GM21576 (cell line): ENCODE data around the gene TFAP2A.

Experiments
- ATAC-seq: cut with Tn5 transposase; IDR thresholded peaks from one replicate; pipeline ENCODE4 v1.9.1; 2021; ENCODE audit warnings: mild to moderate bottlenecking, moderate library complexity; ENCODE audit not compliant: unreplicated experiment

TFAP2A gene

GRCh38 chr6:10413262-10413849, 1.5 kb downstream of the TFAP2A start:
- ATAC-seq: no peak

DNA sequence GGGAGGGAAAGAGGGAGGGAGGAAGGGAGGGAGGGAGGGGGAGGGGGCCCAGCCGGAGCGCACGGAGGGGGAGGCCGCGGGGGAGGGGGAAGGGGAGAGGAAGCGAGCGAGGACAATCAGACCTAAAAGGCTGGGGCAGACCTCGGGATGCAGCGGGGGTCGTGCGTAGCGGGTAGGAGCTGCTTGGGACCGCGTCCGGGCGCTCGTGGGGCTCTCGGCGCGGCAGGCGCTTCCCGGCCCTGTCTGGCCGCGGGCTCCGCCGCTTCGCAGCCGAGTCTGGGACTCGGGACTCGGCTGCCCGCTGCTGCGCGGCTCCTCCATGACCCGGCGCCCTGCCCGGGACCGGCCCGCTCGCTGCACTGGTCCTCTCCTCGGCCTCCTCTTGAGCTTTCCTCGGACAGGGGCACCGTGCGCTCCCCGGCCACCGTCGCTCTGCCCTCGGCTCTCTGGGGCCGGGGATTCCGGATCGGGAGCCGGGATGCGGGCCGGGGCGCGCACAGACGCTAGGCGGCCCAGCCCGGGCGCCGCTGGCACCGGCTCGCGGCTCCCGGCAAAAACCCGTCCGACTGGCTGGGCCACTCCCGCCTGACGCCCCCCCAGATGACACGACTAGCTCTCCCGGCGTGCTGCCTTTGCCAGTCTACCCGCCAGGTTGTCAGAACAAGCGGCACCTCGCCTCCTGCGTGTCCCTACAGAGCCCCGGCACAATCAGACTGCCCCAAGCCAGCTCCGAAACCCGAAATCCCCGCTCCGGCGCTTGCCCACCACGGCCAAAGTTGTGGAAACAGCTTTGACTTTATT, 2.2 kb downstream of the TFAP2A start:
- ATAC-seq: peak; percentile 39

GRCh38 chr6:10411971-10412460, 2.9 kb downstream of the TFAP2A start:
- peak; percentile 36 for ATAC-seq

DNA sequence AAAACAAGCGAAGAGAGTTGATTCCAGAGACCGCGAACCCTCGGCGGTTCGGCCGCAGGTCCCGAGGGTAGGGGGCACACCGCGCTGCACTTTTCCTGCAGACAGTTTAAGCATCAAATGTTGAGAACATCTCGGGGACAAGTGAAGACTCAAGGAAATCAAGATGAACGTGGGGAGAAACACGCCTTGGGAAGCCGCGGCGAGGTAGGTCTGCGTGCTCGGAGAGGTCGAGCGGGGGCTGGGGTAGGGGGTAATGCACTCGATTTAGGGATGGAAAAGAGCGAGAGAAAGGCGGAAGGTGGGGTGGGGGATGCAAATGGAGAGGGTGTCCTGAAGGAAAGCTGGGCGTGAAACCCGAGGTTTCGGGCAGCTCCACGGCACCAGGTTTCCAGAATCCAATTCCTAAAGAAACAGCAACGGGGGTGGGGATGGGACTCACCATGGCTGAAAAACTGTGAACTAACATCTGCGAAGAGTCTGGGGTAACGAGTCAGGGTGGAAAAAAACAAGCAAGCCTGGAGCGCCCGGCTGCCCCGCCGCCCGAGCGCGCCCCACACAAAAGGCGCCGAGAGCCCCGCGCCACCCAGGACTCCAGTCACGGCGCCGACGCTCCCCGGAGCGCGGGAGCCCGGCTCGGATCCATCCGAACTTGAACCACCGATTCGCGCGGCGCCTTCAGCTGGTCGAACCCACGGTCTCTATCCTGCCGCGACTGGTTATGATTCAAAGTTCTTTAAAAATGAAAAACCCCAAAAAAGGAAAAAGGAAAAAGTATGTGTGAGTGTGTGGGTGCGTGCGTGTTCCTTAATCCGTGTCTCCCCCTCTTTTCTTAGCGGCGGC, 3.5 kb downstream of the TFAP2A start:
- ATAC-seq: no peak

- ATAC-seq: no peak
These were observed 4.4 kb downstream of the TFAP2A start for GRCh38 chr6:10410207-10411050.

DNA sequence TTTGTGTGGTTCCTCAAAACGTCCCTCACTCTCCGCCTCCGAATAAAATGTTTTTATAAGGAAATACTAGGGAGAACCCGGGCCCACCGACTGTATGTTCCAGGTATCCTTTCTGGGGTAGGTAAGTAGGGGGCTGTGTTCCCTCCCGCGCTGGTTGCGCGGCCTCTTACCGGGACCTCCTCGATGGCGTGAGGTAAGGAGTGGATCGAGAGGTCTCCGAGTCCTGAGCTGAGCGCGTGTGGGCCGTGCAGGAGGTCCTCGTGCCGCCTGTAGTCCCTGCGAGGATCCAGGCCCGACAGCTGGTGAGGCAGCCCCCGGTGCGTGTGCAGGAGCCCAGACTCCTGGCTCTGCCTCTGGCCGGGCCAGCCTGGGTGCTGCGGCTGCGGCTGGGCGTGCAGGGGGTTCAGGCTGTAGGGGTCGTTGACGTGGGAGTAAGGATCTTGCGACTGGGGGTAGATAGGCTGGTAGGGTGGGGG, 5.1 kb downstream of the TFAP2A start:
- ATAC-seq: no peak

DNA sequence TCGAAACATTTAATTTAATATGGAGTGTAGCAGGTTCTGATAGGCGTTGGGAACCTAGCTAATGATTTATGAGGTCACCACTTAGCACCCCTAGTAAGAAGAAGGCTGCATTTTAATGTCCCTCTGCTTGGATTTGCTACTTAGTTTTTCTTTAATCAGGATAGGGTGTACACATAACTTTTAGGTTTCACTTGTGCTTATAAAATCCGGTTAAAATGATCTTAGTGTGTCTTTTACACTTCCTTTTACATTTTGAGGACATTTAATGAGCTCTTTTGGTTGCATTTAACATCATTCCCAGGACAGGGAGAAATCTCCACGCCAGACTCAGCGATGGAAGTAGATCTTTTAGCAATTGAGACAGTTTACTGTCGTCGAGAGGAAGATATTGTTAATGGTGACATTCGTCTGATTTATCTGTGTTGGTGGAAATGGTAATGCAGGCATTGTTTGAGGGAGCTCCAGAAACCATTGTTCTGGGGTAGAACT, 5.6 kb downstream of the TFAP2A start:
- ATAC-seq: no peak

GRCh38 chr6:10408457-10408856, 6.4 kb downstream of the TFAP2A start:
- ATAC-seq: no peak

DNA sequence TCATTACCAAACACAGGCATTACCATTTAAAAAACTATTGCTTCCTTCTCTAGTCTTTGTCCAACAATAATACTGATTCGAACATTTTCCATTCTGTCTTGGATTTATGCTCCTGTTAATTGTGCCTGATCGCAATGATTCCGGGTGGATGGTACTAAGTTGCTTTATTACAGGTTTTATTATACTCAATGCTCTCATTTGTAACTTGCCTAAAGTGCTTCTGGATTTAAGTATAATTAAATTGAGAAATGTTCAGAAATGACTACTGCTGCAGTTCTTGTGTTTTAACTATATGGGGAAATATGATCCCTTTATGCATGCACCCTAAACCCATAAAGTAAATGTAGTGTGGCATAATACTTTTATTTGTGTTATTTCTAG, 7.2 kb downstream of the TFAP2A start:
- no peak for ATAC-seq

- ATAC-seq: no peak
These were observed 7.7 kb downstream of the TFAP2A start for GRCh38 chr6:10407018-10407673.

GRCh38 chr6:10406556-10406955, 8.3 kb downstream of the TFAP2A start:
- no peak for ATAC-seq

GRCh38 chr6:10405513-10405900, 9.4 kb downstream of the TFAP2A start:
- ATAC-seq: no peak

- no peak for ATAC-seq
These were observed 9.9 kb downstream of the TFAP2A start for GRCh38 chr6:10404799-10405512.

DNA sequence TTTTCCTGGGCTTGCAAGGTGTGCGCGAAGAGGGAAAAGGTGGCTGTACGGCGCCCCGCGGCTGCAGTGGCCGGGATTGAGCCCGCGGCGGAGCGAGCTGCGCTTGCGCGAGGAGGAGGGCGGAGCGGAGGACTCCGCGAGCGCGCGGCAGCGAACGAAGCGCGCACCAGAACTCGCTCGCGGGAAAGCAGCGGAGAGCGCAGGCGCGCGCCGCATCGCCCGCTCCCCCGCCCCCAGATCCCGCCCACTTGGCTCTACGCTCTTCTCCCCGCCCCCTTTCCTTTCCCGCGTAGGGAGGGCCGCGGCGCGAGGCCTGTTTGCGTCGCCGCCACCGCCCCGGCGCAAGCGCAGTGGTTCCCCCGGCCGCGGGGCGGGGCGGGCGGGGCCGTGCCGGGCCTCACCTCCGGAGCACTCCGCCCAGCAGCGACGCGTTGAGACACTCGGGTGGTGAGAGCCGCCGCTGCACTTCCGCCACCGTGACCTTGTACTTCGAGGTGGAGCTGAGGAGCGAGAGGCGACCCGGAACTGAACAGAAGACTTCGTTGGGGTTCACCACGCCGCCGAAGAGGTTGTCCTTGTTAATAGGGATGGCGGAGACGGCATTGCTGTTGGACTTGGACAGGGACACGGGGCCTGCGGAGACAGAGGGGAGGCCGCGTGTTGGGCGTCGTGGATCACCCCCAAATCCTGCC, 10.6 kb downstream of the TFAP2A start:
- ATAC-seq: peak; percentile 93

GRCh38 chr6:10403385-10404106, 11.3 kb downstream of the TFAP2A start:
- ATAC-seq: peak; percentile 18

DNA sequence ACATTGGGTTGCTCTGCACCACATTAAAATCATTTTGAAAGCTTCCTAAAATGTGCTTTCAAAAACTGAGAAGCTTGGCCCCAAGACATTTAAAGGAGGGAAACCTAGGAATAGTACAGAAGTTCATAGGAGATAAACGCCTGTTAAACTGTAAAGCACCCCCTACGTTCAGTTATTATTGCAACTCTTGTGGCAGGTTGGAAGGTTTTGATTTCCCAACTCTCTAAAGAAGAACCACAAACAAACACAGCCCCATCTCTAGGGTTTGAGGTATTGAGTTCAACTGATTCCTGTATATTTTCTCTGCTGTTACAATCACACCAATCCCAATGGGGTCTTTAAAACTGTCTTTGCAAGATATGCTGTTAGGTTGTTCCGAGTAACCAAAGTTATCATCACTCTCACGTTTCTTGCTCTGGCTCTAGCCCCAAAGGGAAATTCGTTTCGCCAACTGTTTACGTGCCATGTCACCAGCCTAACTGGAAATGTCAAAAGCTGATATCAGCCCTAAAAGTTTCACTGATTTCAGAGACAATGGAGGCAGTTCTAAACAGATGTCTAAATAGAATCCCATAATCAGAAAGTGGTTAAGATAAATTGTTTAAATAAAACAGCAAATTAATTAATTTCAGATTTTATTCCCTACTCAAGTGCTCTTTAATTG, 12.1 kb downstream of the TFAP2A start:
- no peak for ATAC-seq

GRCh38 chr6:10401632-10402223, 13.1 kb downstream of the TFAP2A start:
- no peak for ATAC-seq
